GM19240 (cell line): ENCODE data around the gene RASA3.

Experiments
- DNase-seq: peaks from one replicate; pipeline ENCODE4 v3.0.0; 2011; ENCODE audit warnings: low spot score; ENCODE audit not compliant: insufficient read length

Gene RASA3

DNA sequence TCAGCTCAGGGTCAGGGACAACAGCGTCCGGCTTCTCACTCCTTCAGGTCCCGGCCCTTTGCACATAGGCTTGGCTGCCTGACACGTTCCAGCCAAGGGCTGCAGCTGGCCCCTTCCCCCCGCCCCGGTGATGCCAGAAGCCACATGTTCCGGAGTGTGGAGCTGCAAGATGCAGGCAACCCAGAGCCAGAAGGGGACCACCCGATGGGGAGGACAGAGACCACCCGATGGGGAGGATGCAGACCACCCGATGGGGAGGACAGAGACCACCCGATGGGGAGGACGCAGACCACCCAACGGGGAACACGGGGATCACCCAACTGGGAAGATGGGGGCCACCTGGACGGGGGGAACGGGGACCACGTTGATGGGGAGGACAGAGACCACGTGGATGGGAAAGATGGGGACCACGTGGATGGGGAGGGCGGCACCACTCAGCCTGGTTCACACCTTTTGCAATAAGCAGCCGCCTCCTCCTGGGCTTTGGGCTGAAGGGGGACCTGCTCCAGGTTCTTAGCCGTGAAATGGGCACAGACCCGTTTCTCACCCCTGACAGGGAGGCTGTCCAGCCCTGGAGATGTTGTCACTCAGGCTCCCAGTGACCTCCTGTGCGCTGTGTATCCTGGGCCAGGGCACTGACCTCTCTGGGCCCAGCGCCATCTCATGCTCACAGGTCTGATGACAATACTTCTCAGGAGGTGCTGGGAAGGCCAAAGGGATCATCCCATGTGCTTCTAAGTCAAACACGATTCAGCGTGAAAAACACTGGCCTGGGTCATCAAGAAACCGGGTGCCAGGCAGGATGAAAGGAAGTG is 193.1 kb downstream of the RASA3 start:
- DNase-seq: no peak

DNA sequence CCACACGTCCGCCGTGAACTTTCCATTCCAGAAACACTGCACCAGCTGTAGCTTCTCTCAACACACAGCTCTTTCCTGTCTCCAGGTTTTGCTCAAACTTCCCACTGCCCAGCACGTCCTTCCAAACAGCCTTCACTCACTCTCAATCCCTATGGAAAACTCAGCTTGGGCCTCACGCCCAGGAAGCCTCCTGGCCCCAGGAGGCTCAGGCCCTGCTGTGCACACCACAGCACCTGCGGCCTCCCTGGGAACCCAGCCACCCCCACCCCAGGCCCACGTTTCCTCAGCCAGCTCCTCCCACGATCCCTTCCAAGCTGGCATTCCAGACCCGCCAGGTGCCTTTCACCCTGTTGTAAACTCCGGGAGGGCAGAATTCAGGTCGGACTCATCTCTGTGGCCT is 193.7 kb downstream of the RASA3 start:
- no peak for DNase-seq

GRCh38 chr13:113938246-113938645 is 194.2 kb downstream of the RASA3 start:
- no peak for DNase-seq

- DNase-seq: no peak
These were observed 194.8 kb downstream of the RASA3 start for GRCh38 chr13:113937527-113938180.

DNA sequence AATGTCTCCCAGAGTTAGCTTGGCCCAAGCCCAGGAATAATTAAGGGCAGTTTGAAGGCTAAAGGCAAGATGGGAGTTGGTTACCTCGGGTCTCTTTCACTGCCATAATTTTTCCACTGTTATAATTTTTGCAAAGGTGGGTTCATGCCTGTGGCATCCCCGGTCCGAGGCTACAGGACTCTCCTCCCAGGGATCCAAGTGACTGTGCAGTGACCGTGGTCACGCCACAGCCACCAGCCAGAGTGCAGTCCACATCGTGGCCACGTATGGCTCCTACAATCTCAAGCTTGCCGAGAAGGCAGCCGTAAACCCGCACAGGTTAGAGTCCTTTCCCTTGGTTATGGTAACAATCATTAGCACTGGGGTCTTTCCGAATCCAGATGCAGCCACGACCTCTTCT is 195.3 kb downstream of the RASA3 start:
- DNase-seq: no peak

- no peak for DNase-seq
These were observed 196.1 kb downstream of the RASA3 start for GRCh38 chr13:113936166-113936965.

DNA sequence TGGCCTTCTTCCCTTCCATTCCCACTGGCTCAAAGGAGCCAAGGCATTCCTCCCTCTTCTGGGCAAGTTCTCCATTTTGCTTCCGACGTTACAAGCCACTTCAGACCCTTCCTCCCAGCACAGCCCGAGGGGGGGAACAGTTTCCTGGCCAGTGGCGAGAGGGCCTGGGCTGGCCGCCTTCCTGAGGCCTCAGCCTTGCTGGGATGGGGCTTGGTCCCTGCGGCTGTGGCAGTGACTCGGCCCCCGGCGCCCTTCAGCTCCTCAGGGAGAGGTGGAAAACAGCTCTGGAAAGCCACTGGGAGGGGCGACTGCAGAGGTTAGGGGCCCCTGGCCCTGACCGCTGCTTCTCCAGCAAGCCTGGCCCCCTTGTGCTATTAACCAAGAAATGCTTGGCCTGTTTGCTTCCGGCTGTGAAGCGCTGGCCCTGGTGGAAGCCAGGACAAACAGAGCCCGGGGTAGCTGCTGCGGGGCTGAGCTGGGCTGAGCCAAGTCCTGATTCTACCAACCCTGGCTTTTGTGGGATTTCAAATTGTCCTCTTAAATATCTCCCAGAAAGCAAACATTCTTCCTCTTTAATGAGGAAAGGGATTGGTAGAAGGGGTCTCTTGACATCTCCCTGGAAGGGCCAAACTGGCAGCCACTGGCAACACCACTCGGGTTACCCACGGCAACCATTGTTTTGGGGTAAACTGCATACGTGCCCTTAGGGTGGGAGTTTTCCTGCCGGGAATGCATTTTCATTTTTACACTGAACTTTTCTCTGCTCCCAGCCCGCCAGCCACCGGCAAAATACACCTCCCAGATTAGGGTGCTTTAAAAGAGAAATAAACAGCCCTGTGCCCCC is 197.2 kb downstream of the RASA3 start:
- no peak for DNase-seq

DNA sequence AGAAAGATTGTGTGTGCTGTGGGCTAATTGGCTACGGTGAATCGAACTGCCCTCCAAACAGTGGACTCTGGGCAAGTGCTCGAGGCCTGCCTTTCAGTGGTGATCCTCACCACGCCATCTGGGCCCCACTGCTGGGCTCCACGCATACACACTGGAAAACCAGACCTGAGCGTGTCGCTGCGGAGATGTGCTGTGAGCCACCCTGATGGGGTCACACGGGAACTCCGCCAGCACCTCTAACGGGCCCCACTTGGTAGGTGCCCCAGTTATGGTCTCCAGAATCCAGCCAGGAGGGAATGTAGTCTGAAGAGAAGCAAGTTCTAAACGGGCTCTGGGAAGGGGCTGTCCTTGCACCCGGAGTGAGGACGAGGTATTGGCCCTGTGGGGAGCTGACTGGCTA is 197.8 kb downstream of the RASA3 start:
- DNase-seq: no peak

GRCh38 chr13:113933901-113934300 is 198.5 kb downstream of the RASA3 start:
- no peak for DNase-seq

- DNase-seq: no peak
These were observed 200.5 kb downstream of the RASA3 start for GRCh38 chr13:113931841-113932459.

DNA sequence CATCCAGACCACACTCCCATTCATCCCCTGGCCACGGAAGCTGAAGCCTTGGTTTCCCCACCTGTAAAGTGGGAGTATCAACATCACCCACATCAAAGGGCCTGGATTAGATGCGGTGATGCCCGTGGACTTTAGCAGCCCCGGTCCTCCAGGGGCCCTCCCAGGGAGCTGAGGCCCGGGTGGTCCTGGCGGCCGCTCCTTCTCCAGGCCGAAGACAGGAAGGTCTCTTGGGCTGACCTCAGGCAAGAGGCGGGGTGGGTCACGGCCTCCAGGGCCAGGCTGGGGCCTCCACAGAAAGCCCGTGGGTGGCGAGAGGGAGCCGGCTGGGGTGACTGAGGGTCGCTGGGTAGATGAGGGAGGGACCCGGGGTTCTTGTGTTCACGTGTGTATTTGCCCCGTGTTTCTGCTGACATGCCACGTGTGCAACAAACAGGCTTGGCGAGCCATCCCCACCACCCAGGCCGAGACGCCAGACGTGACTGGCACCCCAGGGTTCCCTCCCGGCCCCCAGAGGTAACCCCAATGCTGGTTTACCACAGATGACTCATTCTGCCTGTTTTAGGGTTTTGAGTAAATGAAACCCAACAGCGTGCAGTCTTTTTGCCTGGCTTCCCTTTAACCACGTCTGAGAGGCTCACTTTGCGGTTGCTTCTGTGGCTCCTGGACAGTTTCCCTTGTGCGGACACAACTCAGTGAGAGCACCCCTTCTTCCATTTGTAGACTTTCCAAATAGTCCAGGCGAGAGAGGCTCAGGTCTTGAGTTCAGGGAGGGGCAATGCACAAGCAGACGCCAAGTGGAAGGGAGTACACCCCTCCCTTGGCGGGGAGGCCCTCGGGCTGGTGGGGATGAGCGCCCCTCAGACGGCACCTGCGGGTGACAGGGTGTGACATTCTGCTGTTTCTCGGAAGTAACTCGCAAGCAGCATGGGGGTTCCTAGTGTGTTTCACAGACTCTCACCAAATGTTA is 201.5 kb downstream of the RASA3 start:
- no peak for DNase-seq

- no peak for DNase-seq
These were observed 202.5 kb downstream of the RASA3 start for GRCh38 chr13:113929628-113930615.

GRCh38 chr13:113928685-113929627 is 203.5 kb downstream of the RASA3 start:
- no peak for DNase-seq
